Activated T-cell treated with anti-CD3 and anti-CD28 coated beads, Interleukin-2, amount 50 U/mL, for 1 hour (primary cell): ENCODE measurements around the gene KATNIP.

Source experiments
- DNase-seq: peaks from one replicate; pipeline ENCODE4 v3.0.0-alpha.2; 2020

The KATNIP gene

DNA sequence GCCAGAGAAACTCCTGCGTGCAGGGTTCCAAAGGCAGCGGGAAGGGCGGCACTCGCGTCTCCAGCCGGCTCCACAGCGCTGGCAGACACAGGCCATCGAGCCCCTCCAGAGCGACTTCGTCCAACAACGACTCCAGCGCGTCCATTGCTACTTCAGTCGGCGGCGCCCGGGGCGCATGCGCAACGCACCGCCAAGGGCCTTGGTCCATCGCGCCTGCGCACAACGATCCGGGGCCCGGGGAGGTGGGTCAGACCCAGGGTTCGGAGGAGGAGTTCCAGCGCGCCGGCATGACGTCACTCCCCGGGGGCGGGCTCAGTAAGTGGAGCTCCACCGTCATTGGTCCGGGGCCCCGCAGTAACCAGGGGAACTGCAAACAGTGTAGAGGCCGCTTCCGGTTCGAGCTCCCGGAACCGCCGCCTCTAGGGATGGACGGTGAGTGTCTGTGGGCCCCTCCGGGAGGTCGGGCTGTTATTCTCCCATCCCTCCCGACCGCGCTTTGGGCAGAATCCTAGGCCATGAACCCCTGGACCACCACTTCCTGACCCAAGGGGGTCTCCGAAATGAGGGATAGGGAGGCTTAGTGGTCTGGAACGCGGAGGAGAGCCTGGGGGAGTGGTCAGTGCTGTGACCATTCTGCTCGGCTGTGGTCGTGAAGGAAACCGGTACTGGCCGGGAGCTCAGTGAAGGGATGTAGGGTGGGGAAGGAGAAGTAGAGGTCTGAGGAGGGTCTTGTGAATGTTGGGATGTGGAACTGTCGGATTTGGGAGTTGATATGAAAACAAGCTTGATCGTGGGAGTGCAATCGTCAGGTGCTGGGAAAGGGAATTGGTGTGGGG lies at the start of gene KATNIP, which contains the start of gene GTF3C1:
Gene KATNIP, plus strand, starts transcription at position 399 of the 836 bp plus-strand sequence. Its CDS starts 27 bp downstream, at position 426.
Gene GTF3C1, minus strand, starts transcription at position 168 of the 836 bp plus-strand sequence. Its CDS starts 23 bp downstream, at position 145.
- DNase-seq: peak; percentile 100

- DNase-seq: no peak
Observed at GRCh38 chr16:27500801-27501200, 49.1 kb upstream of the KATNIP start.

DNA sequence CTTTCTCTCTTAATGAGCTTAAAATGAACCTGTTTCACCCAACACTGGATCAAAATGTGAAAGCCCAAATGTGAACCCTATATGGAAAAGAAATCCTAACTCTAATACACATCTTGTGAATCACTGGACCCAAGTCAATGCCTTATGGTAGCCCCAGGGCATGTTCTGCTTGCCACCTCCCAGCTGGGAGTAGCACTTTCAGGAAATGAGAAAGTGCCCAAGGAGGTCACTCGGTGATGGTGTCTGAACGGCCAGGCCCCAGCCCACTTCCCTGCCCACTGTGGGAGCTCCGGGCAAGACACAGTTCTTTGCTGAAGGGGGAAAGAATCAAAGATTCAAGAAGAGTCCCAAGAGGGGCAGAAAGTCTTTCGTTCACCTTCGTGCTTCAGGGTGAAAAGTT lies 46.3 kb upstream of the KATNIP start:
- no peak for DNase-seq

GRCh38 chr16:27505297-27506236 lies 44.4 kb upstream of the KATNIP start:
- no peak for DNase-seq

DNA sequence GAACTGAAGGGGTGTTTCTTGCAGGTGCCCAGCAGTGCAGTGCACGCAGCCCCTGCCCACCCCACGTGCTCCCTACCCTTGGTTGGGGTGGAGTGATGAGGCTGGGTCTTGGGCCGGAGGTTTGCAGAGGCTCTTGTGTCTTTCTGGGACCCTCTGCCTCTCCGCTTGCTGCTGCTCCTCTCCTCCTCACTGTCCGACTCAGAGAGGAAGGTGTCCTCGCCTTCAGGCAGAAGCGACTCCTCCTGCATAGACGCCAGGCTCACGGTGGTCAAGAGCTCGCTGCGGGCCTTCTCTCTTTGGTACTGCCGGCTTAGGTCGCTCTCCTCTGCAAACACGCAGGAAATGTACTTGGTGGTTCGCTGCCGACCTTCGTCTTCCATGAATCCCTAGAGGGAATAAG lies 43.2 kb upstream of the KATNIP start:
- DNase-seq: no peak

GRCh38 chr16:27508476-27508875 lies 41.5 kb upstream of the KATNIP start:
- no peak for DNase-seq

DNA sequence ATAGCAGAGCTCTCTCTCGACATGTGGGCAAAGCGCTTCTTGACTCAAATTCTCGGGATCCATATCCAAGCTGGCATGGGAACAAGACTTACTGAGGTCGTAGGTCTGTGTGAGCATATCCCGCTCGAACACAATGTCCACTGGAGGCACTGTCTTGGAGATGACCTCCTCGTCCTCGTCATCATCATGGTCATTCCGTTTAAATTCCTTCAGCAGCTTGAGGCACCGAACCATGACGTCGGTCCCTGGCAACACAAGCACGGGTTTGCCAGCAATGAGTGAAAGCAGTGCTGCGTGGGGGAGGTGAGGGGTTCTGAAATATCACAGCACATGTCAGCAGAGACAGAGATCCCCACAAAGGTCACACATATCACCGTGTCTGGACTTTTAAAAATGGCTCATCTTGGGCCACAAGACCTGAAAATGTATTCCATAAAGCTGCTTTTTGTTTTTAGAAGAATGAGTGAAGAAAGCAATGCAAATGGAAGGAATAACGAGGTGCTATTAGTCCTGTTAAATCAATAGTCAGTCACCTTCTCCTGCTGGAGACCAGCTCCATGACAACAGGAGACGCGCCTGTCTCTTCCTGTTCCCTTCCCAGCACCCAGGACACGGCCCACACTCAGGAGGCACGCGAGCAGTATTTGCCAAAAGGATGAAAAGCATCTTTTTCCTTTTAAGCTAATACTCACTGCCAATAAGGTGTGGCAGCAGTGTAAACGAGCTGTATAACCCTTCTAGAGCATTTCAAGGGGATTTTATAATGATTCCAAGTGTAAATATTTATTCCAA lies 38.1 kb upstream of the KATNIP start:
- no peak for DNase-seq

DNA sequence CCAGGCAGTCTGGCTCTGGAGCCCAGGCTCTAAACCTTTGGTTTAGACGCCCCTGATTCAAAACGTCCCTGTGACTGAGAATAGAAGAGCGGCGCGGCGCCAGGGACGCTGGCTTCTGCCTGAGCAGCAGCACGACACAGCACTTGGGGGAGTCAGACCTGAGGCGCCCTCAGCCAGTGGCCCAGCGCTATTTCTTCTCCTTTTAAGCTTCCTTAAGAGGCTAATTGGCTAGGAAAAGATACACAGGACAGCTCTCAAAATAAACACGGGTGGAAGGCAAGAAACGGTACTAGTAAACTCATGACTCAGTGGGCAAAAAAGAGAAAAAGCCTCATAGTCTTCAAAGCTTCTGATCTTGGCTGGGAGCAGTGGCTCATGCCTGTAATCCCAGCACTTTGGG lies 35.1 kb upstream of the KATNIP start:
- DNase-seq: no peak

GRCh38 chr16:27515874-27516353 lies 34.0 kb upstream of the KATNIP start:
- DNase-seq: peak; percentile 34

DNA sequence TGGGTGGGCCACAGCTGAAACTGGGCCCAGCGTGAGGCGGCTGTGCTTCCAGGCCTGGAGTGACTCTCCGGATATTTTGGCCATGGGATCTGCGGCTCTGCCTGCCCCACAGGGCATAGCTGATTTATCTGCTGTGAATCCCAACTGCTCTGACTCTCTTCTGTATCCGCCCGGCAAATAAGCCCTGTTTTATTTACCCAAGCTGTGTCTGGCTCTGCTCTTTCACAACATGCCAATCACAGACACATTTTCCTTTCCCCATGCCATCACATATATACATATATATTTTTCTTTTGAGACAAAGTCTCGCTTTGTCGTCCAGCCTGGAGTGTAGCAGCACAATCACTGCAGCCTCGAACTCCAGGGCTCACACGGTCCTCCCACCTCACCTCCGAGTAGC lies 33.6 kb upstream of the KATNIP start:
- no peak for DNase-seq

DNA sequence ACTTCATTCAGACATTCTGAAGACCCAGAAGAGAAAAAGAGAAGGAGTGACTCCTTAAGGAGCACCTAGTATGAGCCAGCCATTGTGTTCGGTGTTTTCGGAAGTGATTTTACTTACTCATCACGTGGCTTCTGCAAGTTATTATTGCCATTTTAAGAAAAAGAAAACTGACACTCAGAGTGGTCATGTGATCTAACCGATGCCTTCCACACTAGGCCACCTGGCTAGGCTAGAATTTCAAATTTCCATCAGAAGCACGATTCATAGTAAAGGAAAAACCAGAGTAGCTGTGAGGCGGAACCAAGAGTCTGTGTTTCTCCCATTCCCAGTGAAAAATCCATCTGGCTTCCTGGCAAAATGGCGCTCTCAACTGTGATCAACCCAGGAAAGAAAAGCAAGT lies 32.3 kb upstream of the KATNIP start:
- no peak for DNase-seq

GRCh38 chr16:27518226-27518625 lies 31.7 kb upstream of the KATNIP start:
- DNase-seq: no peak

GRCh38 chr16:27520982-27521673 lies 28.8 kb upstream of the KATNIP start:
- no peak for DNase-seq

DNA sequence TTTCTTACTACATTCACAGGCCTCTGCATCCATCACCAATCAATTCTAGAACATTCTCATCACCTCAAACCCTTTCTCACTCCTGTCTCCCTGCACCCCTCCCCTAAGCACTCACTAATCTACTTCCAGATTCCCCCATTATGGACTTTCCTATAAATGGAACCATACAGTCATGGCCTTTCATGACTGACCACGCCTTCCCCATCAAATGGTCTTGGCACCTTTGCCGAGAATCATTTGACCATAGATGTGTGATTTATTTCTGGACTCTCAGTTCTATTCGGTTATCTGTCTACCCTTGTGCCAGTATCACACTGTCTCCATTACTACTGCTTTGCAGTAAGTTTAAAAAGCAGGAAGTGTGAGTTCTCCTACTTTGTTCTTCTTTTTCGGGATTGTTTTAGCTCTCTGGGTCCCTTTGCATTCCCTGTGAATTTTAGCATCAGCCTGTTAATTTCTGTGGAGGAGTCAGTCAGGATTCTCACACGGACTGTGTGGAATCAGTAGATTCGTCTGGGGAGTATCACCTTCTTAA lies 27.7 kb upstream of the KATNIP start:
- DNase-seq: no peak

DNA sequence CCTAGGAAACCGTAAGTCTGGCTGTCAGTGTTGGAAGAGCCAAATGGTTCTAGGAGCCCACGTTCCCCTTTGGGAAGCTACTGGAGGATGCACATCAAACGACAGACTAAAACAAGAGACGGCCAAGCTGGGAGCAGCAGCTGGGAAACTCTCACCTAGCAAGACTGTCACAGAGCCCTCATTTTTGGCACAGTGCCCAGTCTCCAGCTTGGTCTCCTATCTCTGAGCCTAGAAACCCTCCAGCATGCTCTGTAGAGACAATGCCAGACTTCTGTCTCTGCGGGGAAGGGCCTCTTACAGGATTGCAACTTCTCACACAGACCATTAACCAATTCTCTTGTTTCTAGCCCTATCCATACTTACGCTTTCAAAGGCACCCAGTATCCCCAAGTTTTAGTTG lies 23.8 kb upstream of the KATNIP start:
- no peak for DNase-seq

DNA sequence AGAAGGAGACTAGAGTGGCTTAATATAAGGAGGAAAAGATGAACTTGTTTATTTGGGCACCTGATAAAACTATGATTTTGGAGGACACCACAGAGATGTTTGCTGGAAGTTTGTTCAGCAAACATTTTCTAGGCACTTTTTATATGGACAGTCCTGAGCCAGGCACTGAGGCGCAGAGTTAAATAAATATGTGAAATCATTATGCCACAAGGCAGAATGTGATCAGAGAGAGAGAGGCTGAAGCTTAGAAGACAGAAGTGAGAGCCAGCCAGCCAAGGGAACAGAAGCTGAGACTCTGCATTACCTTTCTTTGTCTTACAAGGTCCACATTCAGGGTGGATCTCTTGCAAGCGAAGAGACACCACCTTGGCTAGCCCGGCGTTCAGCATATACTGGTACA lies 21.6 kb upstream of the KATNIP start:
- no peak for DNase-seq

DNA sequence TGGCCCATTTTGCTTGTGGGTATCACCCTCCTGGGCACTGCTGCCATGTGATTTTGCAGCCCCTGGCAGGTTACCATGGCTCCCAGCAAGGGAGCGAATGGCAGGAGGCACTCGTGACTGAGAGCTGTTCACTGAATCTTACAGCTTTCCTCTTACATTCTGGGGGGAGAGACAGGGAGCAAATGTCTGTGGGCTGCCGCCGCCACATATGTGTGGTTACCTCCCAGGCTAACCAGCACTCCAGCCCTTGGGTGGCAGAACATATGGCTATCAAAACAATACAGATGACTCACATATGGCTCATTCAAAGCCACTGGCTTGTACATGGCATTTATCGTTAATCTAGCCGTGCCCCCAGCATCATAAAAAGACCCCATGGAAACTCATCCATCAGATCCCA lies 20.0 kb upstream of the KATNIP start:
- no peak for DNase-seq

DNA sequence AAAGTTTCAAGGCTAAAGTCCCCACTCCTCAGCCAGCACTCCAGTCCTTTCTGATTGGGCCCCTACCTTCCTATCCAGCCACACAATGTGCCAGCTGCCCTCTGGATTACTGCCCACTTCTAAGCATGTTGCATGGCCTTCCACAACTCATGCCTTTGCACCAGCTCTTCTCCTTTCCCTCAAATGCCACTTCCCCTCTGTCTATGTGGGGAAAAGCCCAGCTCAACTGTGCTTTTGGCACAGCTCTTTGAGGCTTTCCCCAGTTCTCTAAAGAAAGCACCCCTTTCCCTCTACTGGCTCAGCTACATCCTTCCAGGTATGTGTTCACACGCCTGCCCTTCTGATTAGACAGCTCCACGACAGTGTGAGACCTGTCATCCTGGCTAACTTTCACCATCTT lies 18.8 kb upstream of the KATNIP start:
- DNase-seq: no peak

GRCh38 chr16:27531826-27532800 lies 17.8 kb upstream of the KATNIP start:
- DNase-seq: no peak

GRCh38 chr16:27534256-27534655 lies 15.7 kb upstream of the KATNIP start:
- DNase-seq: no peak

- DNase-seq: no peak
Observed at GRCh38 chr16:27538528-27538927, 11.4 kb upstream of the KATNIP start.
